Fibroblast of the aortic adventitia (primary cell): Measurements from ENCODE around the gene CREB5. TPM values are rescaled to one million over a fixed set of nuclear protein-coding genes. Genes with fewer than 3 reads are reported as not detected.
"Not testable (repeated sequence)": the region's sequence is repeated elsewhere in the genome, so short reads cannot be mapped to it uniquely, and the experiment has no call there.

Experiments
- DNase-seq: peaks from one replicate; pipeline ENCODE4 v3.0.0-alpha.2; 2010; ENCODE audit warnings: low read depth
- H3K4me3 ChIP-seq: 2 replicates; pipeline ENCODE4 v1.5.1; 2011; ENCODE audit warnings: low read depth, mild to moderate bottlenecking, control low read depth, low read length, moderate library complexity
- total RNA-seq: library from RNA; depleted of rRNA; stranded (reverse); fragments of >200 nt; gene quantifications from 2 replicates; pipeline ENCODE4 v1.2.3, GENCODE V29; 2012; ENCODE audit warnings: low replicate concordance
- TF ChIP-seq, protein P1 (sequence below): IDR thresholded peaks from 2 replicates; pipeline ENCODE4 v1.5.1; 2011; ENCODE audit warnings: mild to moderate bottlenecking, low read length, control low read depth, inconsistent platforms; ENCODE audit not compliant: insufficient read depth

CREB5 gene
- total RNA-seq, 1 donor, result 5.2 TPM

DNA sequence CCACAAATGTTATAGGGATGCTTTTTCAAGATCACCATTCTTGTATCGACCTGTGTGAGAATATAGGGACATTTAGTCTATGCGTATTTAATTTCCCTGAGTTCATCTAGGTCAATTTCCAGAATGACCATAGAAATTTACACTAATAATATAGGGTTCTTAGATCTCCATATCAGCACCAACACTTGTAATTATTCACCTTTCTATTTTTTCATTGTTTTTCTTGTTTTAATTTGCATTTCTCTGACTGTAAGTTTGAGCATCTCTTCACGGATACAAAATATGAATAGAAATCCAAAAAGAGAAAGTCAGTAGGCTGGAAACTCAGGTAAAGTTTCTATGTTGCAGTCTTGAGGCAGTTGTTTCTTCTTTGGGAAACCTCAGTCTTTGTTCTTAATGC, 134.8 kb downstream of the CREB5 start:
- TF ChIP-seq, protein P1, sequence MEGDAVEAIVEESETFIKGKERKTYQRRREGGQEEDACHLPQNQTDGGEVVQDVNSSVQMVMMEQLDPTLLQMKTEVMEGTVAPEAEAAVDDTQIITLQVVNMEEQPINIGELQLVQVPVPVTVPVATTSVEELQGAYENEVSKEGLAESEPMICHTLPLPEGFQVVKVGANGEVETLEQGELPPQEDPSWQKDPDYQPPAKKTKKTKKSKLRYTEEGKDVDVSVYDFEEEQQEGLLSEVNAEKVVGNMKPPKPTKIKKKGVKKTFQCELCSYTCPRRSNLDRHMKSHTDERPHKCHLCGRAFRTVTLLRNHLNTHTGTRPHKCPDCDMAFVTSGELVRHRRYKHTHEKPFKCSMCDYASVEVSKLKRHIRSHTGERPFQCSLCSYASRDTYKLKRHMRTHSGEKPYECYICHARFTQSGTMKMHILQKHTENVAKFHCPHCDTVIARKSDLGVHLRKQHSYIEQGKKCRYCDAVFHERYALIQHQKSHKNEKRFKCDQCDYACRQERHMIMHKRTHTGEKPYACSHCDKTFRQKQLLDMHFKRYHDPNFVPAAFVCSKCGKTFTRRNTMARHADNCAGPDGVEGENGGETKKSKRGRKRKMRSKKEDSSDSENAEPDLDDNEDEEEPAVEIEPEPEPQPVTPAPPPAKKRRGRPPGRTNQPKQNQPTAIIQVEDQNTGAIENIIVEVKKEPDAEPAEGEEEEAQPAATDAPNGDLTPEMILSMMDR, result no peak
- H3K4me3 ChIP-seq, result no peak overlapping the region
- no peak for DNase-seq

GRCh38 chr7:28548416-28548815, 136.1 kb downstream of the CREB5 start:
- no peak overlapping the region for H3K4me3 ChIP-seq
- DNase-seq, result no peak
- TF ChIP-seq, protein P1, result no peak

DNA sequence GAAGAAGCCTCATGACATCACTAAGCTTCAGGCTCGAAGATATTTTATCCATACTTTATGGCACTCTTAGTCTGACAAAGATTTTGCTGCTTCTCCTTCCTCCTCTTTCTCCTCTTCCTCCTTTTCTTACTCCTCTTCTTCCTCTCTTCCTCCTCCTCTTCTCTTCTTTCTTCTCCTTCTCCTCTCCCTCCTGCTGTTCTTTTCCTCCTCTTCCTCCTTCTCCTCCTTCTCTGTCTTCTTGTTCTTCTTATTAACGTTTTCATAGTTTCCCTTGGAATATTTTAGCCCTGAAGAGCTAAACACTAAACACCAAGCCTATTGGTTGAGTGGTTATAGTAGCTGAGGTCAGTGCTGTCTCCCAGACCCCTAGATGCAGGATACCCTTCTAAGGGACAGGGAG, 137.7 kb downstream of the CREB5 start:
- DNase-seq, result no peak
- no peak overlapping the region for H3K4me3 ChIP-seq
- TF ChIP-seq, protein P1, result no peak

DNA sequence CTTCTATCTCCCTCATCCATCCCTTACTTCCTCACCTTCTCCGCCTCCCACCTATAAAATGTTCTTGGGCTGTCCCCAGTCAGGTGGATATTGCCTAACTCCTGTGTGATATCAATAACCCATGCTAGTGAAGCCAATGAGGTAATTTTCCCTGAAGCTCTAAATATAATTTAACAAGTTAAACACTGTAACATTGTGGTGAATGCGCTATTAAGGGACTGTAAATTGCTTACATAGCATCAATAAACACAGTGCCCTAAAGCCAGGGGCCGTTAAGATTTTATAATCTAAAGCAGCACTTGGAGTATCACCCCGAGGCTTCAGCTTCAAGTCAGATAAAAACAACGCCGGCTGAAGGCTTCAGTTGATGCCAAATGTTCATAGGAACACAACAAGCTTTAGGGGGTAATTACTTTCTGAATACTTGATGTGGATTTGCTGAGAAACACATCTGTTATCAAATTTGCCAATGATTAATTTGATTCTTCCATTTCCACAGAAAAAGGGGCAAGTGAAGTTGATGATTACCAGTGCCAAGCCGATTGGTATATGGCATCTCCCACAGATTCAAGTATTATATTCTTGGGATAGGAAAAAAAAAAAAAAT, 138.4 kb downstream of the CREB5 start:
- DNase-seq, result no peak
- no peak overlapping the region for H3K4me3 ChIP-seq
- TF ChIP-seq, protein P1, result no peak

GRCh38 chr7:28551331-28551730, 139.0 kb downstream of the CREB5 start:
- H3K4me3 ChIP-seq, result no peak overlapping the region
- TF ChIP-seq, protein P1, result no peak

DNA sequence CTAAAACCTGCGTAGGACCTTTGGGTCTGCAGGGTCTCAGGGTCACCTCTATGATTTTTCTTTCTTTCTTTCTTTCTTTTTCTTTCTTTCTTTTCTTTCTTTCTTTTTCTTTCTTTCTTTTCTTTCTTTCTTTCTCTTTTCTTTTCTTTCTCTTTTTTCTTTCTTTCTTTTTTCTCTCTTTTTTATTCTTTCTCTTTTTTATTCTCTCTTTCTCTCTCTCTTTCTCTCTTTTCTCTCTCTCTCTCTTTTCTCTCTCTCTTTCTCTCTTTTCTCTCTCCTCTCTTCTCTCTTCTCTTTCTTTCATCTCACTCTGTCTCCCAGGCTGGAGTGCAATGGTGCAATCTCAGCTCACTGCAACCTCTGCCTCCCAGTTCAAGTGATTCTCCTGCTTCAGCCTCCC, 139.4 kb downstream of the CREB5 start:
- not testable (repeated sequence) for DNase-seq, H3K4me3 ChIP-seq

More at GRCh38 chr7:28551331-28551730, 139.0 kb downstream of the CREB5 start:
- peak; percentile 25 for DNase-seq

- no peak overlapping the region for H3K4me3 ChIP-seq
- DNase-seq, result no peak
- TF ChIP-seq, protein P1, result no peak
Observed at GRCh38 chr7:28554802-28555471, 142.6 kb downstream of the CREB5 start.
